Activated CD4-positive, alpha-beta T cell treated with anti-CD3 and anti-CD28 coated beads for 4 hours (primary cell): ENCODE data around the gene ABL1.

Source experiments
- DNase-seq, 2 donors: peaks; one replicate each; pipeline ENCODE4 v3.0.0-alpha.2; 2020

Gene ABL1

GRCh38 chr9:130893341-130894101 lies 58.5 kb downstream of the ABL1 start:
- no peak for DNase-seq

DNA sequence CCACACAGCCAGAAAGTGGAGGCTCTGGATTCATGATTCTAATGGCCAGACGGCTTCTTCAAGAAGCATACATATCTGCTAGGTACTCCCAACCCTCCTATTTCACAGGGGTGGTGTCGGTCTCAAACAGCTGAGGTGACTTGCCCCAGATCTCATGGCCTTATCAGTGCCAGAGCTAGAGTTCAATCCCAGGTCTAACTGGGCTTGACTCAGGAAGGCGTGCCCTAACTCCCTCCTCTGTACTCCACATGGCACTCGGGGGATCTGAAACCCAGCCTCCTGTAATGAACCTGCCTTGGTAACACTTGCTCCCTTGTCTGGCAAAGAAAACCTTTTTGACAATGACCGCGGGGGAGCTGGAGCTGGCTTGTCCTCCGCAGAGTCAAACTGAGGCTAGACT lies 59.5 kb downstream of the ABL1 start:
- DNase-seq: no peak

- DNase-seq: no peak
Measured at GRCh38 chr9:130895038-130895437, 60.0 kb downstream of the ABL1 start.

GRCh38 chr9:130895481-130896232 lies 60.6 kb downstream of the ABL1 start:
- no peak for DNase-seq

DNA sequence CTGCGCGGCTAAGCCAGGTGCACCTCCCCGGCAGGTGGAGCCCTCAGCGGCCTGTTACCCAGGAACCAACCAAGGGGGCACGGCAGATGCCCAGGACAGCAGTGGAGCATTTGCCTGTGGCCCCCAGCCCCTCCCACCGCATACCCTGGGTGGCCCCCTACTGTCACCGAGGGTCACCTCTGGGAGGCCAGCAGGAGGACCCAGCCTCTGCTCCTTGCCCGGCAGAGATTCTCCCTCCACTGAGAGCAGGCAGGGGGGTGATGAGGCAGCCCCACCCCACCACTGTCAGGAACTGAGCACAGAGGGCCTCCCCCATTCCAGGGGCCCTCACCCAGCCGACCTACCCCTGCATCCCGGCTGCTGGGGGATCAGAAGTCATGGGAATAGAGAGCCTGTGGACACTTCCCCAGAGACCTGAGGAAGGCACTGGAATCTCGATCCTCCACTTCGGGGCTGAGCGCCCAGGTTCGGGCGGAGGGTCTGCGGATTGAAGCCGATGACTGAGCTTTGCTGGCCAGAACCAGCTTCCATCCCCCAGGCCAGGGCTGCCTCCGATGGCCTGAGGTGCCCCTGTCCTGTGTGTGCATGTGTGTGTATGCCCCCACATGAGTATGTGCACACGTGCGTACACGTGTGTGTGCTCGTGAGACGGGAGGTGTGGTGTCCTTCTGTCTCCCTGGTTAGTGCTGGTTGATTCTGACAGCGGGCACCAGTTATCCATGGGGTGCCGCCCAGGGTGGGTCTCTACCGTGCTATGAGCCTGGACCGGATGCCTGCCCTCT lies 61.4 kb downstream of the ABL1 start, which contains the start of gene QRFP:
Gene QRFP (minus strand): TSS at position 580 of the 782 bp plus-strand sequence. CDS start 2,974 bp downstream, outside the sequence.
- no peak for DNase-seq

GRCh38 chr9:130897105-130897751 lies 62.2 kb downstream of the ABL1 start:
- DNase-seq: no peak

- DNase-seq: no peak
Measured at GRCh38 chr9:130897848-130898551, 62.9 kb downstream of the ABL1 start.

DNA sequence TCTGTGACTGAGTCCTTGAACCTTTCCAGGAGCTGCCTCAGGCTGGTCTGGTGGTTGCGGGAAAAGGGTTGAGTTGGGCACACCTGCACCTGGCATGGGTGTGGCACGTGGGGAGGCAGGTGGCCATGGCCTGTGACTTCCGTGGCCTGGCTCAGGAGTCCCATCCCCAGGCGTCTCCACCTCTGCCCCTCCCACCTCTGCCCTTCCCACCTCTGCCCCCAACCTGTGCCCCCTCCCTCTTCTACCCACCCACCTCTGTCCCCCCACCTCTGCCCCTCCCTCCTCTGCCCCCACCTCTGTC lies 63.4 kb downstream of the ABL1 start:
- DNase-seq: no peak

DNA sequence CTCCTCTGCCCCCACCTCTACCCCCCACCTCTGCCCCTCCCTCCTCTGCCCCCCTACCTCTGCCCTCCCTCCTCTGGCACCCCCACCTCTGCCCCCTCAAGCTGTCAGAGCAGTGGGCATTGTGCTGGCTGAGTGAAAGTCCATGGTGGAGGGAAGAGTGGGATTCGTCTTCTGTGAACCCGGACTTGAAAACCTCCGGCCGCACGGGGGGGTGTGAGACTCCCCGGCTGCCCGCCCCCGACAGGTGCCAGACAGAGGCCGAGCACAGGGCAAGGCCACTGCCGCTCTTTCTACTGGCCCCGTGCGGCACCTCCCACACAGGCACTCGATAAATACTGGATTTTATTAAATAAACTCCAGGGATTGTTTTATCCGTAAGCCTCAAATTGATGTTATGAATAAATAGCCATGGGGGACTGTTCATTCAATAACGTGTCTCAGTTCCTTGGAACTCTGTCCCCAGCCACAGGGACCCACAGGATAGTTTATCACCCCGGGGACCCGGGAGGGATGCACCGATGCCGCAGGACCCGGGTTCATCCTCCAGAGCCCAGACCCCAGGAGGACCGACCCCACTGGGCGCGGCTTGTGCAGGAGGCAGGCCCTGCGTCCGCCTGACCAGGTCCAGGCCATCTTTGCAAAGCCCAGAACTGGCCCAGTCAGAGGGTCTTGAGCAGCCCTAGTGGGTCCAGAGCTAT lies 64.1 kb downstream of the ABL1 start:
- no peak for DNase-seq

- no peak for DNase-seq
Measured at GRCh38 chr9:130900701-130901497, 65.8 kb downstream of the ABL1 start.

- no peak for DNase-seq
Measured at GRCh38 chr9:130901498-130902203, 66.6 kb downstream of the ABL1 start.

- no peak for DNase-seq
Measured at GRCh38 chr9:130902204-130903185, 67.4 kb downstream of the ABL1 start.

DNA sequence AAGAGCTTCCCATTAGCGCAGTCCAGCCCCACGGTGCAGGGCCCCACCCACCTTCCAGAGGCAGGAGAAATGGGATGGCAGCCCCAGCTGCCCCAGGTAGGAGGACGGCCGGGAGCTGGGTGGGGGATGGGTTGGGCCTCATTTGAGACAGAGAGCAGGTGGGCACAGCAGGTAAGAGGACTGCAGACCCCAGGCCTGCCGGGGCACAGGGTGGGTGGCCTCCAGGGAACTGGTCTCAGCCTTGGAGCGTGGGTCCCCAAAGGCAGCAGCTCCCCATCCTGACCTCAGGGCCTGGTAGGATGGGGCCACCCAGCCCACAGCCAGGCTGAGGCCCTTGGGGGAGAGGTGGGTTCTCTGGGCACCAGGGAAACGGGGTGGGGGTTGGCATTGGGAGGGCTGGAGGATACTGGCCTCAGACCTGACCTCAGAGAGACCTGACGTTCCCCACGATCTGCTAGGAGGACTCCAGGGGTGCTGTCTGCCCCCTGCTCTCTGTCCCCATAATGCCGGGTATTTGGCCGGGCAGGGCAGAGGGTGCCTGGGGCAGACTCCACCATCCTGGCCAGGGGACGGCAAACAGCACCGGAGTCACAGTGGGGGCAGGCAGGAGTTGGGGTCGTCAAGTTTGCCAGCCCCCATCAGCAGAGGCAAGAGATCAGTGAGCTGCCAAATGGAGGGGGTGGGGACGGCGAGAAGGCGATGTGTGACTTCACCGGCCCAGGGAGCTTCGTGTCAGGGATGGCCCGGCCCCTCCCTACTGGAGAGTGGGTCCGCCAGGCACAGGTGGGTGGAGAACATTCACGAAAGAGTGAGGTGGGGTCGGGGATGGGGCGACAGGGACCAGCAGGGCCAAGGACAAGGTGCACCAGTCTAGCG lies 68.4 kb downstream of the ABL1 start:
- no peak for DNase-seq

DNA sequence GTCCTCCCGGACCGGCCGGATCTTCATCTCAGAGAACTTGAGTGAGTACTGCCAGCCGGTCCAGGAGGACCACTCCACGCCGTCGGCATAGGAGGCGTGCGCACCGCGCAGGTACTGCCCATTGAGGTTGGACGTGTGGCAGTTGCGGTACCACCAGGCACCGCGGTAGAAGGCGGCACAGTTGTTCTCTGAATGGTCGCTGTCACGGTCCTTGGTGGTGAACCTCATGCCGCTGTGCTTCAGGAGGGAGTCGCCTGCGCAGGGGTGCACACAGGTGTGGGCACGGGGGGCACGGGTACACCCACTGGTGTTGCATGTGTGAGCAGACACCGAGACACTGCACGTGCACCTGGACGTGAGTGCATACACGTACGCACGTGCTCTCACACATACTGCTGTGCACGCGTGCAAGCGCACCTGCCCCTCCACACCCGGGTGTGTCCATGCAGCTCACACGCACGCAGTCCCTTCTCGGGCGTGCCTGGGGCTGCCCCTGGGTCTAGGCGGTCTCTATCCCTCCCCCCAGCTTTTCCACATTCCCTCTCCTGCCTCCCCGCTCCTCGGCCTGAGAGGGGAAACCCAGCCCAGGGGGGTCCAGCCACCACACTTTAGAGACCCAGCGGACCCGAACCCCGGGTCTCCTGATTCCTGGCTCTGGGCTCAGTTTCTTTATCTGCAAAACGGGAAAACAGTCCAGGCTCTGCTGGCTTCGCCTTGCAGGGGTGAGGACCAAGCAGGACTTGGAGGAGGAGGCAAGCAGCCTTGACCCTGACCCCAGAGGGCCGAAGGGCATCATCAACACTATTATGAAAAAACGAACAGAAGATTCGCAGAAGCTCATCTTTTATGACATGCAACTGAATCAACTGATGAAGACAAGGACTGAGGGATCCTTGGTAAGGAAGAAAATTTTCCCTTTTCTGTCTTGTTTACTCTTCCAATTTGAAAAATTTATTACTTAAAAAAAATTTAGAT lies 69.3 kb downstream of the ABL1 start:
- no peak for DNase-seq

- DNase-seq: no peak
Measured at GRCh38 chr9:130905125-130905901, 70.3 kb downstream of the ABL1 start.
